Measurements from ENCODE around the gene MRPL53. TPM values are rescaled to one million over a fixed set of nuclear protein-coding genes. Genes with fewer than 3 reads are reported as not detected.

The MRPL53 gene
- total and polyA plus RNA-seq, 2 of the 13 experiments (the other 11 are each of a cell fraction or from before 2014, with no cell fraction given) = 34.3 to 51.9 TPM

DNA sequence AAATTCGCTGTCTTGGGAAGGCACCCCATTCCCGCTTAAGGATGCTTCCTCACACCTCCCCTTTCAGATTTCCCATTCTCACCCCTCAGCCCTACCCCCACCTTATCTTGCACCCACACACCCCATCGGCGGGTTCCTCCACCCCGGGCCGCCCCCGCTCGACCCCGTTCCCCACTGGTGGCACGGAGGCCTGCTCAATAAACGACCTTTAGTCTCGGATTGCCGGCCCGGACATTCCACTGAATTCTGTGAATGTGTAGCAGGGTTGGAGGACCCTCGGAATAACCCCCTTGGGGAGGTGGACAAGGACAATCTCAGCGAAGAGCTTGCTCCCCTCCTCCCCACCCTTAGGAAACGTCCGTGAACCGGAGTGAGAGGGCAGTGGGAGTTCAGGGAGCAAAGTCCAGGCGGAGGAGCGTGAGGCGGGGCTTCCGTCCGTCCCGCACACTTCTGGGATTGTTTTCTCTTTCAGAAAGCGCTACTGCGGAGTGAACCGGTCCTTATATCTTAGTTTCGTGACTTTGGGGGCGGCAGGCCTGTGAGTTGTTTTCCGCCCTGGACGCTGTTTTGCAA lies 29.8 kb upstream of the MRPL53 start (continued):
- TF ChIP-seq, protein P1, sequence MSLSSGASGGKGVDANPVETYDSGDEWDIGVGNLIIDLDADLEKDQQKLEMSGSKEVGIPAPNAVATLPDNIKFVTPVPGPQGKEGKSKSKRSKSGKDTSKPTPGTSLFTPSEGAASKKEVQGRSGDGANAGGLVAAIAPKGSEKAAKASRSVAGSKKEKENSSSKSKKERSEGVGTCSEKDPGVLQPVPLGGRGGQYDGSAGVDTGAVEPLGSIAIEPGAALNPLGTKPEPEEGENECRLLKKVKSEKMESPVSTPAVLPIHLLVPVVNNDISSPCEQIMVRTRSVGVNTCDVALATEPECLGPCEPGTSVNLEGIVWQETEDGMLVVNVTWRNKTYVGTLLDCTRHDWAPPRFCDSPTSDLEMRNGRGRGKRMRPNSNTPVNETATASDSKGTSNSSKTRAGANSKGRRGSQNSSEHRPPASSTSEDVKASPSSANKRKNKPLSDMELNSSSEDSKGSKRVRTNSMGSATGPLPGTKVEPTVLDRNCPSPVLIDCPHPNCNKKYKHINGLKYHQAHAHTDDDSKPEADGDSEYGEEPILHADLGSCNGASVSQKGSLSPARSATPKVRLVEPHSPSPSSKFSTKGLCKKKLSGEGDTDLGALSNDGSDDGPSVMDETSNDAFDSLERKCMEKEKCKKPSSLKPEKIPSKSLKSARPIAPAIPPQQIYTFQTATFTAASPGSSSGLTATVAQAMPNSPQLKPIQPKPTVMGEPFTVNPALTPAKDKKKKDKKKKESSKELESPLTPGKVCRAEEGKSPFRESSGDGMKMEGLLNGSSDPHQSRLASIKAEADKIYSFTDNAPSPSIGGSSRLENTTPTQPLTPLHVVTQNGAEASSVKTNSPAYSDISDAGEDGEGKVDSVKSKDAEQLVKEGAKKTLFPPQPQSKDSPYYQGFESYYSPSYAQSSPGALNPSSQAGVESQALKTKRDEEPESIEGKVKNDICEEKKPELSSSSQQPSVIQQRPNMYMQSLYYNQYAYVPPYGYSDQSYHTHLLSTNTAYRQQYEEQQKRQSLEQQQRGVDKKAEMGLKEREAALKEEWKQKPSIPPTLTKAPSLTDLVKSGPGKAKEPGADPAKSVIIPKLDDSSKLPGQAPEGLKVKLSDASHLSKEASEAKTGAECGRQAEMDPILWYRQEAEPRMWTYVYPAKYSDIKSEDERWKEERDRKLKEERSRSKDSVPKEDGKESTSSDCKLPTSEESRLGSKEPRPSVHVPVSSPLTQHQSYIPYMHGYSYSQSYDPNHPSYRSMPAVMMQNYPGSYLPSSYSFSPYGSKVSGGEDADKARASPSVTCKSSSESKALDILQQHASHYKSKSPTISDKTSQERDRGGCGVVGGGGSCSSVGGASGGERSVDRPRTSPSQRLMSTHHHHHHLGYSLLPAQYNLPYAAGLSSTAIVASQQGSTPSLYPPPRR (CRISPR knock-in tag; IDR thresholded peaks at IDR 0.05; ENCODE audit: borderline replicate concordance) = peak; percentile 52; the same call in 1 of the 2 replicates
- no peak for TF ChIP-seq ZNF431 (CRISPR knock-in tag; IDR thresholded peaks at IDR 0.05; ENCODE audit: borderline replicate concordance, low read depth)
- no peak for TF ChIP-seq EEA1 (CRISPR knock-in tag; IDR thresholded peaks at IDR 0.05; ENCODE audit: borderline replicate concordance)
- TF ChIP-seq, protein P2, sequence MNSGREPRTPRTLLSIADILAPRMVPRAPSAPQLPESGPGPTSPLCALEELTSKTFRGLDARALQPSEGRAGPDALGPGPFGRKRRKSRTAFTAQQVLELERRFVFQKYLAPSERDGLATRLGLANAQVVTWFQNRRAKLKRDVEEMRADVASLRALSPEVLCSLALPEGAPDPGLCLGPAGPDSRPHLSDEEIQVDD (CRISPR knock-in tag; IDR thresholded peaks at IDR 0.05; ENCODE audit: borderline replicate concordance) = no peak
- TF ChIP-seq, protein P3, sequence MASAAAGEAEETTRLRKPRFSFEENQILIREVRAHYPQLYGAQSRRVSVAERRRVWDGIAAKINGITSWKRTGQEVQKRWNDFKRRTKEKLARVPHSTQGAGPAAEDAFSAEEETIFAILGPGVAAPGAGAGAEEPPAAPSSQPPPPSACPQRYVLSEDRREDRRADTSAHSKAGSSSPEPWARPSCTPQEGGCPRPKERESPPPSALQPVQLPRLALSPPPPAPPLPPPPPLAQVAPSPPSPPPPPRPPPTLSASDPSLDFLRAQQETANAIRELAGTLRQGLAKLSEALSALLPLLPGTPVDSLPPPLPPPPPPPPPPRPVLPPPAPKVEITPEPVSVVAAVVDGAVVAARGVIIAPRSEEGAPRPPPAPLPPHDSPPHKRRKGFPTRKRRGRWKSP (CRISPR knock-in tag; IDR thresholded peaks at IDR 0.05) = no peak
- TF ChIP-seq, protein P4, sequence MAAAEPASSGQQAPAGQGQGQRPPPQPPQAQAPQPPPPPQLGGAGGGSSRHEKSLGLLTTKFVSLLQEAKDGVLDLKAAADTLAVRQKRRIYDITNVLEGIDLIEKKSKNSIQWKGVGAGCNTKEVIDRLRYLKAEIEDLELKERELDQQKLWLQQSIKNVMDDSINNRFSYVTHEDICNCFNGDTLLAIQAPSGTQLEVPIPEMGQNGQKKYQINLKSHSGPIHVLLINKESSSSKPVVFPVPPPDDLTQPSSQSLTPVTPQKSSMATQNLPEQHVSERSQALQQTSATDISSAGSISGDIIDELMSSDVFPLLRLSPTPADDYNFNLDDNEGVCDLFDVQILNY (CRISPR knock-in tag; conservative IDR thresholded peaks at IDR 0.05) = no peak
- TF ChIP-seq, protein P5, sequence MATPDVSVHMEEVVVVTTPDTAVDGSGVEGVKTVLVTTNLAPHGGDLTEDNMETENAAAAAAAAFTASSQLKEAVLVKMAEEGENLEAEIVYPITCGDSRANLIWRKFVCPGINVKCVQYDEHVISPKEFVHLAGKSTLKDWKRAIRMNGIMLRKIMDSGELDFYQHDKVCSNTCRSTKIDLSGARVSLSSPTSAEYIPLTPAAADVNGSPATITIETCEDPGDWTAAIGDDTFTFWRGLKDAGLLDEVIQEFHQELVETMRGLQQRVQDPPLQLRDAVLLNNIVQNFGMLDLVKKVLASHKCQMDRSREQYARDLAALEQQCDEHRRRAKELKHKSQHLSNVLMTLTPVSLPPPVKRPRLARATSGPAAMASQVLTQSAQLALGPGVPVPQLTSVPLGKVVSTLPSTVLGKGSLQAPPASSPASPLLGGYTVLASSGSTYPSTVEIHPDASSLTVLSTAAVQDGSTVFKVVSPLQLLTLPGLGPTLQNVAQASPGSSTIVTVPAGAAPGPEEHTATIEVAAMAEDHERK (CRISPR knock-in tag; IDR thresholded peaks at IDR 0.05; ENCODE audit: low read depth) = 0 out of 2 replicates have a peak, but pooled peaks have one; percentile 28
- TF ChIP-seq EP300 (IDR thresholded peaks at IDR 0.05; ENCODE audit: low read depth in 2 of 2, low read length in 2 of 2) = peak; percentile 73; a peak in 3 of 4 replicates
- peak; percentile 75 for TF ChIP-seq EP300 (CRISPR knock-in tag; IDR thresholded peaks at IDR 0.05; ENCODE audit: borderline replicate concordance)
- 0 out of 2 replicates have a peak, but pooled peaks have one; percentile 9 for TF ChIP-seq ZNF24 (IDR thresholded peaks at IDR 0.05)
- TF ChIP-seq, protein P6, sequence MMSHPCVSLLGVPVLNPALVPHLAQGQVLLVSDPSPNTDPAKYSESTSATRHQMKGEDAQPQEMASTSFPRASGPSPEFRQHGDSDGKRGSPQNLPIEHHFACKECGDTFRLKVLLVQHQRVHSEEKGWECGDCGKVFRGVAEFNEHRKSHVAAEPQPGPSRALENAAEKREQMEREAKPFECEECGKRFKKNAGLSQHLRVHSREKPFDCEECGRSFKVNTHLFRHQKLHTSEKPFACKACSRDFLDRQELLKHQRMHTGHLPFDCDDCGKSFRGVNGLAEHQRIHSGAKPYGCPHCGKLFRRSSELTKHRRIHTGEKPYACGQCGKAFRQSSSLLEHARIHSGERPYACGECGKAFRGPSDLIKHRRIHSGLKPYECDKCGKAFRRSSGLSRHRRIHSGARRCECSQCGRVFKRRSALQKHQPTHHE (CRISPR knock-in tag; IDR thresholded peaks at IDR 0.05; ENCODE audit: borderline replicate concordance) = no peak; the same call in 1 of the 2 replicates
- no peak for TF ChIP-seq MAF1 (CRISPR knock-in tag; IDR thresholded peaks at IDR 0.05; ENCODE audit: borderline replicate concordance)
- 0 out of 2 replicates have a peak, but pooled peaks have one; percentile 11 for TF ChIP-seq SIX1 (CRISPR knock-in tag; IDR thresholded peaks at IDR 0.05; ENCODE audit: borderline replicate concordance)
- TF ChIP-seq PCBP1 (IDR thresholded peaks at IDR 0.05; ENCODE audit: borderline replicate concordance, low read depth, low read length) = no peak
- no peak; the same call in 1 of the 2 replicates for TF ChIP-seq TRIM24 (CRISPR knock-in tag; IDR thresholded peaks at IDR 0.05)
- no peak for TF ChIP-seq BRCA1 (CRISPR knock-in tag; IDR thresholded peaks at IDR 0.05)

Data from HepG2 (cell line).